GM21528 (cell line): ENCODE data around the gene TMLHE.
"Not testable (repeated sequence)": the region's sequence is repeated elsewhere in the genome, so short reads cannot be mapped to it uniquely, and the experiment has no call there.

Source experiments
- ATAC-seq: cut with Tn5 transposase; IDR thresholded peaks from one replicate; pipeline ENCODE4 v1.9.1; 2021; ENCODE audit warnings: mild to moderate bottlenecking, moderate library complexity; ENCODE audit not compliant: unreplicated experiment, low FRiP score

The TMLHE gene

GRCh38 chrX:155612312-155613224 is at the start of gene TMLHE, which contains the start of gene SPRY3:
TSS of gene TMLHE (minus strand) at chrX:155612952. CDS start at chrX:155545276, 67,676 bp downstream.
TSS of gene SPRY3 (plus strand) at chrX:155612586.
- peak; percentile 97 for ATAC-seq

GRCh38 chrX:155662282-155662681 is 49.5 kb upstream of the TMLHE start:
- ATAC-seq, result no peak

GRCh38 chrX:155645180-155645579 is 32.4 kb upstream of the TMLHE start:
- no peak for ATAC-seq

- no peak for ATAC-seq
These were observed 30.5 kb upstream of the TMLHE start for GRCh38 chrX:155643240-155643639.

GRCh38 chrX:155641371-155641770 is 28.6 kb upstream of the TMLHE start:
- not testable (repeated sequence) for ATAC-seq

GRCh38 chrX:155637714-155638113 is 25.0 kb upstream of the TMLHE start:
- no peak for ATAC-seq

GRCh38 chrX:155635019-155635418 is 22.3 kb upstream of the TMLHE start:
- not testable (repeated sequence) for ATAC-seq

- ATAC-seq, result no peak
These were observed 19.8 kb upstream of the TMLHE start for GRCh38 chrX:155632431-155633100.

GRCh38 chrX:155620110-155620509 is 7.4 kb upstream of the TMLHE start:
- not testable (repeated sequence) for ATAC-seq

GRCh38 chrX:155615938-155616337 is 3.2 kb upstream of the TMLHE start:
- no peak for ATAC-seq

GRCh38 chrX:155613927-155614559 is 1.3 kb upstream of the TMLHE start:
- no peak for ATAC-seq

GRCh38 chrX:155611302-155611701 is 1.4 kb downstream of the TMLHE start:
- ATAC-seq, result no peak

GRCh38 chrX:155592981-155593380 is 19.8 kb downstream of the TMLHE start:
- ATAC-seq, result no peak

- no peak for ATAC-seq
These were observed 20.4 kb downstream of the TMLHE start for GRCh38 chrX:155592331-155592730.

- ATAC-seq, result no peak
These were observed 35.1 kb downstream of the TMLHE start for GRCh38 chrX:155577682-155578081.

- ATAC-seq, result no peak
These were observed 49.7 kb downstream of the TMLHE start for GRCh38 chrX:155563099-155563498.

- ATAC-seq, result no peak
These were observed 67.9 kb downstream of the TMLHE start for GRCh38 chrX:155544881-155545280.

- no peak for ATAC-seq
These were observed 76.9 kb downstream of the TMLHE start for GRCh38 chrX:155535866-155536265.

GRCh38 chrX:155534800-155535199 is 78.0 kb downstream of the TMLHE start:
- no peak for ATAC-seq

- not testable (repeated sequence) for ATAC-seq
These were observed 85.7 kb downstream of the TMLHE start for GRCh38 chrX:155527023-155527422.

GRCh38 chrX:155514225-155514624 is 98.5 kb downstream of the TMLHE start:
- no peak for ATAC-seq
